Measurements from ENCODE around the gene PRKCG. TPM values are rescaled to one million over a fixed set of nuclear protein-coding genes. Genes with fewer than 3 reads are reported as not detected.

The PRKCG gene
- polyA plus RNA-seq, 3 donors: 0.01 TPM; not detected in 2

DNA sequence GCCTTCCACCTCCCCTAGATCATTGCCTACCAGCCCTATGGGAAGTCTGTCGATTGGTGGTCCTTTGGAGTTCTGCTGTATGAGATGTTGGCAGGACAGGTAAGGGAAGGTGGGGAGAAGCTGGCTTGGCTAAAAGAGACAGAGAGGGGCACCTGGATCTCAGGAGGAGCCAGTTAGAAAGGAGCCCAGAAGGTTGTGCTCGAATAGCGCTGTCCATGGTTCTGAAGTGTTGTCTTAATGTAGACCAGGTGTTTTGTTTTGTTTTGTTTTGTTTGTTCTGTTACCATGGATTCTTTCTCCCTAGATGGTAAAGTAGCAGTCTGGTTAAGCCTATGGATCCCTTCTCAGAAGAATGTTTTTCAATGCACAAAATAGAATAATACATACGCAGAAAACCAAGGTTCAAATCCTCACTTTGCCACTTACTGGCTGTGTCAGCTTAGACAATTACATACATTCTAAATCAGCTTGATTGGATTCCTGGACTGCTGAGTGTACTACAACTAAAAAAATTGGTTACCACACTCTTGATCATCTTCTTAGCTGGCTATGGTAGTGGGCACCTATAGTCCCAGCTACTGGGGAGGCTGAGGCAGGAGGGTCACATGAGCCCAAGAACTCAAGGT lies 21.2 kb downstream of the PRKCG start:
- Histone ChIP-seq H3K4me1 (ENCODE audit: control insufficient read depth in 1 of 2, insufficient read depth in 2 of 2, low read length in 2 of 2) (peaks cover 13 to 18% of the 10 kb centered on the region in 2 donors), H3K4me2 (replicated peaks; ENCODE audit: extremely low read depth, low read length, poor library complexity, severe bottlenecking) (no peak overlapping the region), H3K9me3 (replicated peaks in 1 of 2; ENCODE audit: control insufficient read depth in 1 of 2, insufficient read depth in 1 of 2, low read length in 2 of 2) (no peaks in the 10 kb centered on the region), H2AFZ (ENCODE audit: insufficient read depth, low read depth, low read length, poor library complexity, severe bottlenecking) (no peak overlapping the region), H3K9ac (ENCODE audit: insufficient read depth, low read length, poor library complexity, severe bottlenecking) (no peak overlapping the region), H3K4me3 (replicated peaks in 1 of 3; ENCODE audit: low read depth in 2 of 3, low read length in 3 of 3) (no peak overlapping the region), H3K27ac (ENCODE audit: low read depth in 1 of 2, low read length in 2 of 2) (no peak overlapping the region), H3K36me3 (replicated peaks in 1 of 2; ENCODE audit: control insufficient read depth in 1 of 2, insufficient read depth in 2 of 2, low read length in 2 of 2) (no peaks in the 10 kb centered on the region), H3K27me3 (ENCODE audit: control insufficient read depth in 2 of 2, insufficient read depth in 2 of 2, low read length in 2 of 2) (peaks cover 11 to 44% of the 10 kb centered on the region in 2 donors), H4K20me1 (ENCODE audit: insufficient read depth, low read length) (no peaks in the 10 kb centered on the region), H3K79me2 (ENCODE audit: insufficient read depth, low read length) (no peaks in the 10 kb centered on the region)
- whole genome bisulfite sequencing (ENCODE audit: insufficient coverage): 56% methylated on average over 3 of the region's 4 CpGs
- Mint-ChIP-seq H3K4me3 (no peak overlapping the region), H3K27ac (no peak overlapping the region), H3K9me3 (peaks cover 0 to 12% (median 9%) of the 10 kb centered on the region in 7 donors), H3K36me3 (peaks cover 4 to 8% of the 10 kb centered on the region in 2 donors), H3K27me3 (ENCODE audit: low read depth in 3 of 3) (peaks cover 44 to 69% (median 61%) of the 10 kb centered on the region in 3 donors), H3K4me1 (peaks cover 23% of the 10 kb centered on the region)
- TF ChIP-seq, protein P1, sequence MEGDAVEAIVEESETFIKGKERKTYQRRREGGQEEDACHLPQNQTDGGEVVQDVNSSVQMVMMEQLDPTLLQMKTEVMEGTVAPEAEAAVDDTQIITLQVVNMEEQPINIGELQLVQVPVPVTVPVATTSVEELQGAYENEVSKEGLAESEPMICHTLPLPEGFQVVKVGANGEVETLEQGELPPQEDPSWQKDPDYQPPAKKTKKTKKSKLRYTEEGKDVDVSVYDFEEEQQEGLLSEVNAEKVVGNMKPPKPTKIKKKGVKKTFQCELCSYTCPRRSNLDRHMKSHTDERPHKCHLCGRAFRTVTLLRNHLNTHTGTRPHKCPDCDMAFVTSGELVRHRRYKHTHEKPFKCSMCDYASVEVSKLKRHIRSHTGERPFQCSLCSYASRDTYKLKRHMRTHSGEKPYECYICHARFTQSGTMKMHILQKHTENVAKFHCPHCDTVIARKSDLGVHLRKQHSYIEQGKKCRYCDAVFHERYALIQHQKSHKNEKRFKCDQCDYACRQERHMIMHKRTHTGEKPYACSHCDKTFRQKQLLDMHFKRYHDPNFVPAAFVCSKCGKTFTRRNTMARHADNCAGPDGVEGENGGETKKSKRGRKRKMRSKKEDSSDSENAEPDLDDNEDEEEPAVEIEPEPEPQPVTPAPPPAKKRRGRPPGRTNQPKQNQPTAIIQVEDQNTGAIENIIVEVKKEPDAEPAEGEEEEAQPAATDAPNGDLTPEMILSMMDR (IDR thresholded peaks at IDR 0.05): no peak
- intact Hi-C loops (cut with micrococcal nuclease): no loop called here
- DNase-seq: peak in 1 of 3 donors; percentile 29

DNA sequence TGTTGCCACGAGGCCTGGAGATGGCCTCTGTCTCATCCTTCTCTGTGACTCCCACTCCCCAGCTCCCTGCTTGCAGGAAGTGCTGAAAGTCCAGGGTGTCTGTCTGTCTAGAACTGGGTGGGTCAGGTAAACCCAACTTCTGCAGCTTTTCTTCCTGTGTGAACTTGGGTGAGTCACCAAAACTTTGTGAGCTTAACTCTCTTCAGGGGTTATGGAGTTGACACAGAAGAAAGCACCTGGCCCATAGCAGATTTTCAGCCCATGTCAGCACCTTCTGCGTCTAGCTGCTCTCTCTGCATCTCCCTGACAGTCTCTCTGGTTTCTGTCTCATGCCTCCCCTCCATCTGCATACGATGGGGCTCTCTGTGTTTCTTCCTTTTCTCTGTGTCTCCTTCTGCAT lies 22.9 kb downstream of the PRKCG start:
- H4K20me1 ChIP-seq (ENCODE audit: insufficient read depth, low read length): no peaks in the 10 kb centered on the region
- no peak overlapping the region for H2AFZ ChIP-seq (ENCODE audit: insufficient read depth, low read depth, low read length, poor library complexity, severe bottlenecking)
- intact Hi-C loops (cut with micrococcal nuclease): no loop called here
- H3K4me1 Mint-ChIP-seq: peaks cover 27% of the 10 kb centered on the region
- H3K9ac ChIP-seq (ENCODE audit: insufficient read depth, low read length, poor library complexity, severe bottlenecking): no peak overlapping the region
- TF ChIP-seq, protein P1 (IDR thresholded peaks at IDR 0.05): no peak
- no peak overlapping the region for H3K4me3 ChIP-seq (replicated peaks in 1 of 3; ENCODE audit: low read depth in 2 of 3, low read length in 3 of 3)
- H3K36me3 Mint-ChIP-seq: peaks cover 9 to 16% of the 10 kb centered on the region in 2 donors
- H3K4me2 ChIP-seq (replicated peaks; ENCODE audit: extremely low read depth, low read length, poor library complexity, severe bottlenecking): no peak overlapping the region
- 53% methylated on average over 2 of the region's 3 CpGs for WGBS (ENCODE audit: insufficient coverage)
- H3K4me3 Mint-ChIP-seq: peak overlapping the region in 1 of 2 donors; percentile 16
- no peaks in the 10 kb centered on the region for H3K36me3 ChIP-seq (replicated peaks in 1 of 2; ENCODE audit: control insufficient read depth in 1 of 2, insufficient read depth in 2 of 2, low read length in 2 of 2)
- peaks cover 52 to 72% (median 62%) of the 10 kb centered on the region in 3 donors for H3K27me3 Mint-ChIP-seq (ENCODE audit: low read depth in 3 of 3)
- H3K27me3 ChIP-seq (ENCODE audit: control insufficient read depth in 2 of 2, insufficient read depth in 2 of 2, low read length in 2 of 2): peaks cover 21 to 51% of the 10 kb centered on the region in 2 donors
- DNase-seq: no peak
- no peaks in the 10 kb centered on the region for H3K79me2 ChIP-seq (ENCODE audit: insufficient read depth, low read length)
- no peak overlapping the region for H3K27ac ChIP-seq (ENCODE audit: low read depth in 1 of 2, low read length in 2 of 2)
- peaks cover 14 to 24% of the 10 kb centered on the region in 2 donors for H3K4me1 ChIP-seq (ENCODE audit: control insufficient read depth in 1 of 2, insufficient read depth in 2 of 2, low read length in 2 of 2)
- H3K9me3 ChIP-seq (replicated peaks in 1 of 2; ENCODE audit: control insufficient read depth in 1 of 2, insufficient read depth in 1 of 2, low read length in 2 of 2): peaks cover 0 to 6% of the 10 kb centered on the region in 2 donors
- peaks cover 0 to 26% (median 20%) of the 10 kb centered on the region in 7 donors for H3K9me3 Mint-ChIP-seq
- no peak overlapping the region for H3K27ac Mint-ChIP-seq

All from CD14-positive monocyte (primary cell).